ENCODE measurements around the gene RAVER2. TPM values are rescaled to one million over a fixed set of nuclear protein-coding genes. Genes with fewer than 3 reads are reported as not detected.

RAVER2 gene
- total RNA-seq, 1 experiment from 2014 or later, result 19.8 TPM

DNA sequence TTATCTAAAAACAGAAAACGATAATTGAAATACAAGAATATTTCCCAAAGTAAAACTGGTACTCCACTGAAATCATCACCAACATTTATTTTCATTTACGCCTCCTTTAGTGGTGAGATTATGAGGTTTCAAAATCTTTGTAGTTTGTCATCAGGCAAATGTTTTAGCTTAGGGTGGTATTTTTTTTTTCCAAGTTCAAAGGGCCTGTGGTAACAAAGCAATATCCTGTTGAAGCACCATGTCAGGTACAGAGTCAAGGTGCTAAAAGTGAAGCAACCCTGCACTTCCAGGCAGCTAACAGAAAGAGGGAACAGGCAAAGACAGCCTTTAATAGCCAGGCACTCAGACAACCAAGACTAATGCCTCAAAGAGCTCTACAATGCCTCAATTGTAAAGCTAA, 132.3 kb downstream of the RAVER2 start:
- no peak for DNase-seq (ENCODE audit: low spot score)

DNA sequence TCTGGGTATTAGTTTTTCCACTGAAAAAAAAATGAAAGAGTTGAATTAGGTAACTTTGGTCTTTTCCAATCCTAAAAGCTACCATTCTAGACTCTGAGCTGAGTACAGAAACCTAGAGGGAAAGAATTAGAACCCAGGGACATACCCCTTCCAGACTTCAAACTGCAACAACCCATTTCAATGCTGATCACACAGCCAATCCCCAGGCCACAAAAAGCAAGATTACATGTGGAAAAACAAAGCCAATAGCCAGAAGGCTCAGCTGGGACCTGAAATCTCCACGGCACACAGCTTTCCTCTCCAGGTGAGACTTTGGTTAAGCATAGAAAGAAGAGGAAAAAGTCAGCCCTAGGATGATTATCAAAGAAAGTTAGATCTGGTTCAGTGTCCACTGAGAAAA, 132.7 kb downstream of the RAVER2 start:
- no peak for DNase-seq (ENCODE audit: low spot score)

- no peak for DNase-seq (ENCODE audit: low spot score)
Observed at GRCh38 chr1:64878090-64878489, 133.2 kb downstream of the RAVER2 start.

GRCh38 chr1:64878931-64879611, 134.2 kb downstream of the RAVER2 start:
- DNase-seq (ENCODE audit: low spot score), result no peak

DNA sequence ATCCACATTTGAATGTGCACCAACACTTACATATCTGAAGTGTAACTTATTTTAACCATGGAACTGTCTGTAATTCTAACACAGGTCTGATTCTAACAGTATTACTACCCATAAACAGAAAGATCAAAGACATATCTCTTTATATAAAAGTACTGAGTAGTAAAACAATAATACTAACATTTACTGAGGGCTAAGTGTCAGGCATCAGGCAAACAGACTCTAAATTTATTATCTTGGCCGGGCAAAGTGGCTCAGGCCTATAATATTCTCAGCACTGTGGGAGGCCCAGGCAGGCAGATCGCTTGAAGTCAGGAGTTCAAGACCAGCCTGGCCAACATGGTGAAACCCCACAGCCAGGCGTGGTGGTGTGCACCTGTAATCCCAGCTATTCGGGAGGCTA, 135.6 kb downstream of the RAVER2 start:
- DNase-seq (ENCODE audit: low spot score), result no peak

- no peak for DNase-seq (ENCODE audit: low spot score)
Observed at GRCh38 chr1:64881281-64881680, 136.4 kb downstream of the RAVER2 start.

Other genes starting within 250 kb of the RAVER2 start
- gene JAK1, start 221.5 kb downstream of the RAVER2 start, total RNA-seq (2014; rRNA removed; shearing (Covaris generic)), result 67.7 and 88.9 TPM in 2 replicates